GM12891 (cell line): ENCODE measurements around the gene AHRR.

Experiments
- POLR2A ChIP-seq: IDR thresholded peaks from 2 replicates; pipeline ENCODE4 v1.6.1; 2011; ENCODE audit warnings: low read depth, low read length, control low read depth
- POLR2AphosphoS5 ChIP-seq: IDR thresholded peaks from 2 replicates; pipeline ENCODE4 v1.6.1; 2011; ENCODE audit warnings: low read depth, low read length, control low read depth
- TAF1 ChIP-seq: IDR thresholded peaks from 2 replicates; pipeline ENCODE4 v1.6.1; 2011; ENCODE audit warnings: low read depth, low read length, control low read depth

- TF ChIP-seq POLR2AphosphoS5 (no peak), POLR2A (no peak), TAF1 (no peak)
Measured at GRCh38 chr5:329121-329735, 7.7 kb downstream of the AHRR start.
